Ascending aorta (tissue), 2 donors: ENCODE measurements around the gene SPAG17. TPM values are rescaled to one million over a fixed set of nuclear protein-coding genes. Genes with fewer than 3 reads are reported as not detected.

Source experiments
- DNase-seq, 2 donors: peaks; one replicate each; pipeline ENCODE4 v3.0.0-alpha.2; 2019; ENCODE audit warnings: low spot score in 2 of 2
- H3K27ac ChIP-seq, 2 donors: fragments of 200-600 bp; sonication (generic); one replicate each; pipeline ENCODE4 v1.5.1; 2016 to 2017; ENCODE audit warnings: mild to moderate bottlenecking in 1 of 2
- H3K27me3 ChIP-seq: fragments of 200-600 bp; sonication (generic); one replicate; pipeline ENCODE4 v1.5.1; 2017
- H3K36me3 ChIP-seq, 2 donors: fragments of 200-600 bp; sonication (generic); one replicate each; pipeline ENCODE4 v1.5.1; 2016
- H3K4me1 ChIP-seq, 2 donors: fragments of 200-600 bp; sonication (generic); one replicate each; pipeline ENCODE4 v1.5.1; 2016 to 2017; ENCODE audit warnings: mild to moderate bottlenecking in 1 of 2
- H3K4me3 ChIP-seq, 2 donors: fragments of 200-600 bp; sonication (generic); one replicate each; pipeline ENCODE4 v1.5.1; 2016 to 2017; ENCODE audit warnings: mild to moderate bottlenecking in 1 of 2
- H3K9me3 ChIP-seq, 2 donors: fragments of 200-600 bp; sonication (generic); one replicate each; pipeline ENCODE4 v1.5.1; 2016
- intact Hi-C: fragments of 100-400 bp; cut with DNase I; formaldehyde crosslinking; loops from one replicate; pipeline ENCODE4 v1.15.1; 2023
- total RNA-seq: library from RNA; depleted of rRNA; stranded (reverse); fragments of >200 nt; gene quantifications from one replicate; pipeline ENCODE4 v1.1.0, GENCODE V29; 2016
- TF ChIP-seq, protein P1 (sequence below), 3 experiments: fragments of 200-600 bp in 2 of 3; fragments of 450-650 bp in 1 of 3; sonication (generic) in 2 of 3; IDR thresholded peaks; one replicate each; pipeline ENCODE4 v1.5.1; 2016 to 2019; ENCODE audit warnings: antibody characterized with exemption in 3 of 3, mild to moderate bottlenecking in 1 of 3, moderate library complexity in 1 of 3

SPAG17 gene
- total RNA-seq, 1 donor from 2014 or later = not detected

DNA sequence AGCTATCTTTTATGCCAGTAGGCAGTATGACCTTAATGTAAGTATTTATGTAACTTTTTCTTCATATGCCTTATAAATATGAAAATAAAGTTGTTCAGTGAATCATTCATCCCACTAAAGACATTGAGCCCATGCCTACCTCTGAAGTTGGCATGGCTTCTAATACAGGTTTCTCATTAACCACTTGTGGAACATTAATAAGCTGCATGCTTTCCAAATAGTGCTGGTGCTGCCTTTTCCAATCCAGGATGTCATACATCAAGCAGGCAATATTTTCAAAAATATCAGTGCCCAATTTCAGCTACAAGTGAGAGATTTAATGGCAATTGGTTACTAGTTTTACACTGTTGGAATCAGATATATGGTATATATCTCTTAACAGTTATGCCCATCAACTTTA lies 92.0 kb downstream of the SPAG17 start:
- H3K27me3 ChIP-seq = no peaks in the 10 kb centered on the region
- no peak overlapping the region for H3K4me3 ChIP-seq
- H3K9me3 ChIP-seq = no peaks in the 10 kb centered on the region
- intact Hi-C loops = no loop called here
- no peaks in the 10 kb centered on the region for H3K4me1 ChIP-seq
- TF ChIP-seq, protein P1, sequence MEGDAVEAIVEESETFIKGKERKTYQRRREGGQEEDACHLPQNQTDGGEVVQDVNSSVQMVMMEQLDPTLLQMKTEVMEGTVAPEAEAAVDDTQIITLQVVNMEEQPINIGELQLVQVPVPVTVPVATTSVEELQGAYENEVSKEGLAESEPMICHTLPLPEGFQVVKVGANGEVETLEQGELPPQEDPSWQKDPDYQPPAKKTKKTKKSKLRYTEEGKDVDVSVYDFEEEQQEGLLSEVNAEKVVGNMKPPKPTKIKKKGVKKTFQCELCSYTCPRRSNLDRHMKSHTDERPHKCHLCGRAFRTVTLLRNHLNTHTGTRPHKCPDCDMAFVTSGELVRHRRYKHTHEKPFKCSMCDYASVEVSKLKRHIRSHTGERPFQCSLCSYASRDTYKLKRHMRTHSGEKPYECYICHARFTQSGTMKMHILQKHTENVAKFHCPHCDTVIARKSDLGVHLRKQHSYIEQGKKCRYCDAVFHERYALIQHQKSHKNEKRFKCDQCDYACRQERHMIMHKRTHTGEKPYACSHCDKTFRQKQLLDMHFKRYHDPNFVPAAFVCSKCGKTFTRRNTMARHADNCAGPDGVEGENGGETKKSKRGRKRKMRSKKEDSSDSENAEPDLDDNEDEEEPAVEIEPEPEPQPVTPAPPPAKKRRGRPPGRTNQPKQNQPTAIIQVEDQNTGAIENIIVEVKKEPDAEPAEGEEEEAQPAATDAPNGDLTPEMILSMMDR (IDR thresholded peaks at IDR 0.05) = no peak
- no peak overlapping the region for H3K27ac ChIP-seq
- no peak for DNase-seq
- H3K36me3 ChIP-seq = no peaks in the 10 kb centered on the region

DNA sequence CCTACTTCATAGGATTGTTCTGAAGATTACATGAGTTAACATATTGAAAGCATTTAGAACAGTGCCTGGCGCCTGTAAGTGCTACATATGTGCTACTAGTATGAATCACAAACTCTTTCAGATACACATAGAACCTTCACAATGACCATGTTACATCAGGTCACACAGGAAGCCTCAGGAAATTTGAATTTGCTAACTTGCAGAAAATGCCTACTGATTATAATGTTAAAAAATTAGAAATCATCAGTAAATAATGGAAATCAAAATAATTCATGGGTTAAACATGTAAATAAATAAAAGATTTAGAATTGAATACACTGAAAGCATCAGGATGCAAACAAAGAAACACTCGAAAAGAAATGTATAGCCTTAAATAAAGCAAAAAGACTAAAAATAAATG lies 94.9 kb downstream of the SPAG17 start:
- Histone ChIP-seq H3K9me3 (no peaks in the 10 kb centered on the region), H3K4me3 (no peak overlapping the region), H3K27me3 (no peaks in the 10 kb centered on the region), H3K27ac (no peak overlapping the region), H3K36me3 (no peaks in the 10 kb centered on the region), H3K4me1 (no peaks in the 10 kb centered on the region)
- intact Hi-C loops = no loop called here
- TF ChIP-seq, protein P1 (IDR thresholded peaks at IDR 0.05) = no peak
- no peak for DNase-seq

DNA sequence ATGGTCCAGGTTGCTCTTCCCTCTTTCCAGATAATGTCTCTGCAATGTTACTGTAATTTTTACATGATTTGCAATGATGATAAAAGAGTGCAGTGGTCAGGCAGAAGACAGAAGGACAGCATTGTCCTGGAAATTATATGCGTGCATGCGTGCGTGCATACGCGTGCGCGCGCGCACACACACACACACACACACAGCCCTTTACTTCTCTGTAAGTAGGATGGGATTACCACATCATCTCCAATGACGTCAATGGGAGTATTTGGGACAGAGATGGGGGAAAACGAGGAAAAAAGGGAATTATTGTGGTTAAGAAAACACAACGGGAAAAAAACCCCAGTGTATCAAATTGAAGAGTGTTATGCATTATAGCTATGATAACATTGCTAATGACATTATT lies 99.7 kb downstream of the SPAG17 start:
- Histone ChIP-seq H3K9me3 (no peaks in the 10 kb centered on the region), H3K4me1 (no peaks in the 10 kb centered on the region), H3K36me3 (no peaks in the 10 kb centered on the region), H3K27ac (no peak overlapping the region), H3K27me3 (no peaks in the 10 kb centered on the region), H3K4me3 (no peak overlapping the region)
- intact Hi-C loops = no loop called here
- DNase-seq = no peak
- TF ChIP-seq, protein P1 (IDR thresholded peaks at IDR 0.05) = no peak

DNA sequence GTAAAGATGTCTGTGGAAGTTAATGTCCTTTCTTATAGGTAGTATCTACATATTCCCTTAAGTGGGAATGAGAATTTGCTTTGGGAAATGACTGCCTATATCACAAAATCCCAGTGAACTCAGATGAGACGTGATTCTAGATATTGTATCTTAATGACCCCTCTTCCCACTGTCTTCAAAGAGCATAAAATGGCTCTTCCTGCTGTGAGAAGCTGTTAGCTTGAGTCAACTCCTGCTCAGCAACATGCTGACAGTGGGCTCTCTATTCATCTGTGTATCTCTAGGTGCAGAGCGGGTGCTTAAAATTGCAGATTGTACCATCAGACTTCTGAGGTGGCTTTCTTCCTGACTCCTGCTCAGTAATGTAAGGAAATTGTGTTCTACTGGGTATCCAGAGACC lies 100.6 kb downstream of the SPAG17 start:
- TF ChIP-seq, protein P1 (IDR thresholded peaks at IDR 0.05) = no peak
- Histone ChIP-seq H3K27ac (no peak overlapping the region), H3K4me1 (no peaks in the 10 kb centered on the region), H3K36me3 (no peaks in the 10 kb centered on the region), H3K27me3 (no peaks in the 10 kb centered on the region), H3K9me3 (no peaks in the 10 kb centered on the region), H3K4me3 (no peak overlapping the region)
- intact Hi-C loops = no loop called here
- no peak for DNase-seq

DNA sequence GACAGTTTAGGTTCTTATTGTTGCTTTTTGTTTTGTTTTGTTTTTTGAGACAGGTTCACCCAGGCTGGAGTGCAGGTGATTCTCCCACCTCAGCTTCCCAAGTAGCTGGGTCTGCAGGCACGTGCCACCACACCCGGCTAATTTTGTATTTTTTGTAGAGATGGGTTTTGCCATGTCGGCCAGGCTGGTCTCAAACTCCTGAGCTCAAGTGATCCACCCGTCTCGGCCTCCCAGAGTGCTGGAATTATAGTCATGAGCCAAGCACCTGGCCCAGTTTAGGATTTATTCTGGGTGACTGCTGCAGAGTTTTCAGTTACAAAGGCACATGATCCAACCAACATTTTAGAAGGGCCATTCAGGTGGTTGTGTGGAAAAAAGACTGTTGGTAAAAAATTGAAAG lies 102.0 kb downstream of the SPAG17 start:
- Histone ChIP-seq H3K9me3 (no peaks in the 10 kb centered on the region), H3K27me3 (no peaks in the 10 kb centered on the region), H3K4me3 (no peak overlapping the region), H3K27ac (no peak overlapping the region), H3K4me1 (no peaks in the 10 kb centered on the region), H3K36me3 (no peaks in the 10 kb centered on the region)
- no peak for DNase-seq
- TF ChIP-seq, protein P1 (IDR thresholded peaks at IDR 0.05) = no peak
- intact Hi-C loops = no loop called here

DNA sequence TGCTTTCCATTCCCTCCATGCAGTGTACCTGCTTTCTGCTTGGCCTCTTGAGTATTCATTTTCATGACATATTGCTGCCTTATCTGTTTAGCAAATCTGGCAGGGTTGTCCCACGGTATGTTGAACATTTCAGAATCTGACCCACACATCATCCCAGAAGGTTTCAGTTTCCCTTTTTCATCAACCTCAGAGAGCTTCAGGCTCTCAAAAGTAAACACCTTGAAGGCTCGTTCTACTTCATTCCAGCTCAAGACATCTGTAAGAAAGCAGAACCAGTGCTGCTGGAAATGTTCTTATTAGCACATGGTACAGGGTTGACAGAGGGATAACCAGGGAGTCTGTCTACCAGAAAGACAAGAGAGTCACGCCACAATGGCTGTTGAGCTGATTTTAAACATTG lies 103.6 kb downstream of the SPAG17 start:
- intact Hi-C loops = no loop called here

More for the DNA sequence above, 103.6 kb downstream of the SPAG17 start:
- H3K36me3 ChIP-seq = no peaks in the 10 kb centered on the region
- DNase-seq = no peak
- no peaks in the 10 kb centered on the region for H3K27me3 ChIP-seq
- no peaks in the 10 kb centered on the region for H3K4me1 ChIP-seq
- H3K9me3 ChIP-seq = no peaks in the 10 kb centered on the region
- H3K4me3 ChIP-seq = no peak overlapping the region
- H3K27ac ChIP-seq = no peak overlapping the region
- TF ChIP-seq, protein P1 (IDR thresholded peaks at IDR 0.05) = no peak
